PC-3 (cell line): ENCODE data around the gene SCARB1. TPM values are rescaled to one million over a fixed set of nuclear protein-coding genes. Genes with fewer than 3 reads are reported as not detected.
A peak's percentile ranks its signal among the peaks of the same experiment; 100 is the strongest.

ENCODE experiments used
- ATAC-seq: fragments of 200-7000 bp; cut with Tn5 transposase; 2 replicates; pipeline ENCODE4 v1.9.1; 2020; ENCODE audit warnings: mild to moderate bottlenecking, moderate library complexity
- BruUV-seq: library from RNA; stranded (reverse); fragments of 400-500 nt; replicated peaks from 2 replicates; lab custom pipeline; 2021; lab: Mats Ljungman, UMichigan
- CTCF ChIA-PET: fragments of 300-600 bp; sonication (Branson Sonifier 250); formaldehyde crosslinking; loops from one replicate; lab custom pipeline; 2022; ENCODE audit warnings: antibody characterized with exemption; lab: Charles Lee
- POLR2A ChIA-PET: fragments of 300-600 bp; sonication (Branson Sonifier 250); formaldehyde crosslinking; loops from one replicate; lab custom pipeline; 2022; ENCODE audit warnings: antibody characterized with exemption; ENCODE audit not compliant: unreplicated experiment; lab: Charles Lee
- DNase-seq: peaks from one replicate; pipeline ENCODE4 v3.0.0-alpha.2; 2015
- H2AFZ ChIP-seq: fragments of 300-600 bp; sonication (generic); 2 replicates; pipeline ENCODE4 v1.6.0; 2016; ENCODE audit warnings: antibody characterized with exemption, low read length
- H3F3A ChIP-seq: fragments of 300-600 bp; sonication (generic); one replicate; pipeline ENCODE4 v1.6.0; 2017; ENCODE audit warnings: antibody characterized with exemption, low read length, control low read depth, mild to moderate bottlenecking; ENCODE audit not compliant: unreplicated experiment
- H3K27ac ChIP-seq: fragments of 300-600 bp; sonication (generic); 2 replicates; pipeline ENCODE4 v1.5.1; 2016; ENCODE audit warnings: mild to moderate bottlenecking, low read length
- H3K27me3 ChIP-seq: fragments of 300-600 bp; sonication (generic); 2 replicates; pipeline ENCODE4 v1.6.1; 2016; ENCODE audit warnings: low read length, mixed read lengths
- H3K36me3 ChIP-seq: fragments of 300-600 bp; sonication (generic); 2 replicates; pipeline ENCODE4 v1.6.1; 2016; ENCODE audit warnings: low read depth, mixed run types, low read length, mixed read lengths
- H3K4me1 ChIP-seq: fragments of 300-600 bp; sonication (generic); 2 replicates; pipeline ENCODE4 v1.5.1; 2016; ENCODE audit warnings: low read length; ENCODE audit not compliant: insufficient read depth
- H3K4me2 ChIP-seq: fragments of 300-600 bp; sonication (generic); 2 replicates; pipeline ENCODE4 v1.6.0; 2016; ENCODE audit warnings: low read length
- H3K4me3 ChIP-seq: fragments of 300-600 bp; sonication (generic); 2 replicates; pipeline ENCODE4 v1.5.1; 2016; ENCODE audit warnings: mild to moderate bottlenecking, low read length, mixed read lengths
- H3K79me2 ChIP-seq: fragments of 300-600 bp; sonication (generic); 2 replicates; pipeline ENCODE4 v1.6.1; 2017; ENCODE audit warnings: low read length, mixed read lengths
- H3K9ac ChIP-seq: fragments of 300-600 bp; sonication (generic); 2 replicates; pipeline ENCODE4 v1.6.0; 2016; ENCODE audit warnings: mild to moderate bottlenecking, low read length
- H3K9me2 ChIP-seq: fragments of 300-600 bp; sonication (generic); replicated peaks from 2 replicates; pipeline ENCODE4 v1.6.1; 2016; ENCODE audit warnings: mixed run types, low read length, mixed read lengths
- H3K9me3 ChIP-seq: fragments of 300-600 bp; sonication (generic); 2 replicates; pipeline ENCODE4 v1.6.1; 2016; ENCODE audit warnings: low read length, mixed read lengths
- H4K20me1 ChIP-seq: fragments of 300-600 bp; sonication (generic); 2 replicates; pipeline ENCODE4 v1.6.1; 2016; ENCODE audit warnings: low read length, mixed read lengths
- EZH2 ChIP-seq: fragments of 300-600 bp; sonication (generic); IDR thresholded peaks from one replicate; pipeline ENCODE4 v1.6.1; 2017; ENCODE audit warnings: antibody characterized with exemption, mild to moderate bottlenecking, low read length; ENCODE audit not compliant: unreplicated experiment
- EZH2phosphoT487 ChIP-seq: fragments of 300-600 bp; sonication (generic); IDR thresholded peaks from 2 replicates; pipeline ENCODE4 v1.6.1; 2018; ENCODE audit warnings: mild to moderate bottlenecking, antibody characterized with exemption, low read length, borderline replicate concordance
- intact Hi-C: fragments of 100-400 bp; cut with micrococcal nuclease; formaldehyde crosslinking; loops from 2 replicates; pipeline ENCODE4 v1.9.0; 2023
- total RNA-seq: library from RNA; depleted of rRNA; stranded (reverse); fragments of >200 nt; gene quantifications from 2 replicates; pipeline ENCODE4 v1.2.3, GENCODE V29; 2014
- TF ChIP-seq, protein P1 (sequence below): fragments of 300-600 bp; sonication (generic); conservative IDR thresholded peaks from 2 replicates; pipeline ENCODE4 v1.5.1; 2017; ENCODE audit warnings: antibody characterized with exemption, low read depth, mild to moderate bottlenecking, low read length

The SCARB1 gene
- total RNA-seq, 1 experiment from 2014 or later = 79.1 TPM

DNA sequence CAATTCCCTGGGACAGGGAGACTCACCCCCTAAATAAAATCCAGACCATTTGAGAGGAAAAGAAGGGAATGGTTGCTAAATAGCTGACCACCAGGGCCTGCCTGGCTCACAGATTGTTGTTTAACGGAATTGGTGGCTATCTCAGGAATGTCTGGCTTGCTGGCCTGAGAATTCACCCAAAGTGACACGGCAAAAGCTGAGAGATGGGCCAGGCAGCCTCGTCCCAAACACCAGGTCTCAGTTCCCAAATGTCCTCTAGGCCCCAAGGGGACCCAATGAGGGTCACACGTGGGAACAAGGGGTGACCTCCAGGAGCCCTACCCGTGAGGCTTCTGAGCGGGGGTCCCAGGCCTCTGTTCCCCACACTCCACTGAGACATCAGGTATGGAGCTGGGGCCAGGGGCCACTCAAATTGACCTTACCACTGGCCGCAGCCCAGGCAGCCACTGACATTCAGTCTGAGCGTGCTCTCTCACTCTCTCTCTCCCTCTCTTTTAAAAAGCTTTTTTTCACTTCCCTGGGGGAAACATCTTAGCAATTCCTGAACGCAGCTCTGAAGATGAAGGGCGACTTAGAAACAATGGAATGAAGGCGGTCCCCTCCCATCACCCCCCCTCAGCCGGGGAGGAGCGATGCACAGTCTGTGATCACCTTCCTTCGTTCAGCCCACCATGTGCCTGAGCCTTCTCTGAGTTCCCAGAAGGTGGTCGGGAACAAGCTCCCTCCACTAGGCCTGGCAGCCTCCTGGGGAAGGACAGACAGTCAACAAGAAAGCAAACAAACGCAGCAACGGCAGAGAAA is 131.2 kb downstream of the SCARB1 start:
- Histone ChIP-seq H3K36me3 (no peaks in the 10 kb centered on the region), H3K9me3 (no peaks in the 10 kb centered on the region), H3K9me2 (no peaks in the 10 kb centered on the region), H3K9ac (no peak overlapping the region), H3K4me2 (no peak overlapping the region), H2AFZ (no peak overlapping the region), H3K4me3 (no peak overlapping the region), H3K27me3 (no peaks in the 10 kb centered on the region), H4K20me1 (no peaks in the 10 kb centered on the region), H3F3A (no peaks in the 10 kb centered on the region), H3K79me2 (no peaks in the 10 kb centered on the region), H3K4me1 (peaks cover 20% of the 10 kb centered on the region), H3K27ac (no peak overlapping the region)
- ChIA-PET CTCF (no interaction called here), POLR2A (no interaction called here)
- ATAC-seq (no peak), DNase-seq (no peak)
- no TSS peak for BruUV-seq
- TF ChIP-seq EZH2 = no peak
- TF ChIP-seq, protein P1, sequence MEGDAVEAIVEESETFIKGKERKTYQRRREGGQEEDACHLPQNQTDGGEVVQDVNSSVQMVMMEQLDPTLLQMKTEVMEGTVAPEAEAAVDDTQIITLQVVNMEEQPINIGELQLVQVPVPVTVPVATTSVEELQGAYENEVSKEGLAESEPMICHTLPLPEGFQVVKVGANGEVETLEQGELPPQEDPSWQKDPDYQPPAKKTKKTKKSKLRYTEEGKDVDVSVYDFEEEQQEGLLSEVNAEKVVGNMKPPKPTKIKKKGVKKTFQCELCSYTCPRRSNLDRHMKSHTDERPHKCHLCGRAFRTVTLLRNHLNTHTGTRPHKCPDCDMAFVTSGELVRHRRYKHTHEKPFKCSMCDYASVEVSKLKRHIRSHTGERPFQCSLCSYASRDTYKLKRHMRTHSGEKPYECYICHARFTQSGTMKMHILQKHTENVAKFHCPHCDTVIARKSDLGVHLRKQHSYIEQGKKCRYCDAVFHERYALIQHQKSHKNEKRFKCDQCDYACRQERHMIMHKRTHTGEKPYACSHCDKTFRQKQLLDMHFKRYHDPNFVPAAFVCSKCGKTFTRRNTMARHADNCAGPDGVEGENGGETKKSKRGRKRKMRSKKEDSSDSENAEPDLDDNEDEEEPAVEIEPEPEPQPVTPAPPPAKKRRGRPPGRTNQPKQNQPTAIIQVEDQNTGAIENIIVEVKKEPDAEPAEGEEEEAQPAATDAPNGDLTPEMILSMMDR = no peak
- TF ChIP-seq EZH2phosphoT487 = no peak
- intact Hi-C loops = no loop called here

DNA sequence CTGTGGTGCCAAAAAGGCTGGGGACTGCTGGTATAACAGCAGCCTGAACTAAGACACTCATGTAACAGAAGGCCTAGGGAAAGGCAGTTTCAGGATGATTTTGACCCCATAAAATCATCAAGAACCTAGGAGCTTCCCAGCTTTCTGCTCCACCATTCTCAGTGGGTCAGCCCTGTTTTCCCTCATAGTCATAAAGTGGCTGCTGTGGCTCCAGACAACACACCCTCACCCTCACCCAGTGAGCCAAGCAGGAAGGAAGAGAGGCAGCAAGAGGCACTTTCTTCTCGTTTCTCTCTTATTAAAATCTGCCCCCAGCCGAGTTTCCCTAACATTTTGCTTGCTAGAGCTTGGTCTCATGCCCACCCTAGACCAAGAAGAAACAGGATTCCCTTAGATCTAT is 131.8 kb downstream of the SCARB1 start:
- Histone ChIP-seq H3K27me3 (no peaks in the 10 kb centered on the region), H3K27ac (no peak overlapping the region), H3K9ac (no peak overlapping the region), H3F3A (no peaks in the 10 kb centered on the region), H3K79me2 (no peaks in the 10 kb centered on the region), H3K4me3 (no peak overlapping the region), H3K36me3 (no peaks in the 10 kb centered on the region), H4K20me1 (no peaks in the 10 kb centered on the region), H3K4me2 (no peak overlapping the region), H3K4me1 (peaks cover 22% of the 10 kb centered on the region), H2AFZ (no peak overlapping the region), H3K9me2 (no peaks in the 10 kb centered on the region), H3K9me3 (no peaks in the 10 kb centered on the region)
- intact Hi-C loops = no loop called here
- ChIA-PET POLR2A (no interaction called here), CTCF (no interaction called here)
- no peak for ATAC-seq
- no TSS peak for BruUV-seq
- no peak for DNase-seq
- TF ChIP-seq, protein P1 = no peak
- TF ChIP-seq EZH2 (no peak), EZH2phosphoT487 (no peak)

DNA sequence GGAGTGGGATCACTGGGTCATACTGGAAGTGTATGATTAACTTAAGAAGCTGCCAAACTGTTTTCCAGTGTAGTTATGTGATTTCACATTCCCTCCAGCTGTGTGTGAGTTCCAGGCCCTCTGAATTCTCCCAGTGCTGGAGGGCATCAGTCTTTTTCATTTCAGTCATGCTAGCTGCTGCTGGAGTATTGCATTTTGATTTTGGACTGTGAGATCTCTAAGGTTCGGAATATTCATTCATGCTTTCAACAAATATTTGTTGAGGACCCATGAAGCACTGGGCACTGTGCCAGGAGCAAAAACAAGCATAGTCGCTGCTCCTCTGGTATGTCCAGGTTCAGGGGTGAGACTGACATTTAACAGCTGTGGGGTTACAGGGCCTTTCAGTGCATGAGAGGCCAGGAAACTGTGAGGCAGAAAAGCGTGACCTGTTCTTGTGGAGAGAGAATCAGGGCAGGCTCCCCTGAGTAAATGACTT is 133.2 kb downstream of the SCARB1 start:
- BruUV-seq = no TSS peak
- Histone ChIP-seq H3K4me3 (no peak overlapping the region), H3K27me3 (no peaks in the 10 kb centered on the region), H4K20me1 (no peaks in the 10 kb centered on the region), H3K79me2 (no peaks in the 10 kb centered on the region), H3K9me2 (no peaks in the 10 kb centered on the region), H3K9me3 (no peaks in the 10 kb centered on the region), H3K27ac (peak overlapping the region; percentile 36), H3F3A (no peaks in the 10 kb centered on the region), H3K36me3 (no peaks in the 10 kb centered on the region), H3K9ac (no peak overlapping the region), H3K4me2 (peak overlapping the region; percentile 14), H3K4me1 (peaks cover 23% of the 10 kb centered on the region), H2AFZ (no peak overlapping the region)
- ATAC-seq (peak; percentile 3), DNase-seq (peak; percentile 68)
- ChIA-PET POLR2A (interaction anchor here (0.5 kb wide), 1 partner anchor 10 kb away, joined by 4 read pairs; no protein-coding TSS in a partner anchor), CTCF (interaction anchor here (0.6 kb wide), 1 partner anchor 16 kb away, joined by 3 read pairs; no protein-coding TSS in a partner anchor)
- no peak for TF ChIP-seq EZH2phosphoT487
- TF ChIP-seq, protein P1 = no peak
- no peak for TF ChIP-seq EZH2
- intact Hi-C loops = no loop called here
